WTC11 (cell line): ENCODE data around the gene RPS8. TPM values are rescaled to one million over a fixed set of nuclear protein-coding genes. Genes with fewer than 3 reads are reported as not detected.
A peak's percentile ranks its signal among the peaks of the same experiment; 100 is the strongest.
"Not testable (repeated sequence)": the region's sequence is repeated elsewhere in the genome, so short reads cannot be mapped to it uniquely, and the experiment has no call there.

ENCODE experiments used
- ATAC-seq: fragments of 200-7000 bp; cut with Tn5 transposase; 2 replicates; pipeline ENCODE4 v1.10.0; 2021; ENCODE audit warnings: mild to moderate bottlenecking, moderate library complexity
- CTCF ChIA-PET: fragments of 300-600 bp; sonication (Branson Sonifier 250); formaldehyde crosslinking; loops from one replicate; lab custom pipeline; 2021; ENCODE audit warnings: antibody characterized with exemption; lab: Charles Lee
- POLR2A ChIA-PET: fragments of 350-600 bp; sonication (Branson Sonifier 250); formaldehyde crosslinking; loops from one replicate; lab custom pipeline; 2021; ENCODE audit warnings: antibody characterized with exemption; lab: Charles Lee
- DNase-seq: peaks from one replicate; pipeline ENCODE4 v3.0.0; 2021; ENCODE audit warnings: low spot score
- H3K27ac Mint-ChIP-seq: 2 replicates; pipeline ENCODE4 v1.8.0; 2021; ENCODE audit warnings: mixed read lengths
- H3K27me3 Mint-ChIP-seq: 2 replicates; pipeline ENCODE4 v1.8.0; 2021; ENCODE audit warnings: low read depth, mild to moderate bottlenecking, moderate library complexity, mixed read lengths
- H3K36me3 Mint-ChIP-seq: 2 replicates; pipeline ENCODE4 v1.8.0; 2021; ENCODE audit warnings: mixed read lengths
- H3K4me1 Mint-ChIP-seq: 2 replicates; pipeline ENCODE4 v1.8.0; 2022; ENCODE audit warnings: mixed read lengths
- H3K4me3 Mint-ChIP-seq: 2 replicates; pipeline ENCODE4 v1.8.0; 2021; ENCODE audit warnings: mild to moderate bottlenecking, moderate library complexity, mixed read lengths
- H3K9me3 Mint-ChIP-seq: 2 replicates; pipeline ENCODE4 v1.8.0; 2021; ENCODE audit warnings: mixed read lengths
- EMX1 ChIP-seq: fragments of 250-450 bp; sonication (Bioruptor Pico); IDR thresholded peaks from 2 replicates; pipeline ENCODE4 v1.8.0; 2021; ENCODE audit warnings: mild to moderate bottlenecking
- GABPB1 ChIP-seq: sonication (generic); formaldehyde crosslinking; IDR thresholded peaks from 2 replicates; pipeline ENCODE4 v1.8.1; 2023; ENCODE audit warnings: mild to moderate bottlenecking, missing genetic modification reagents
- ZNF423 ChIP-seq: fragments of 250-450 bp; sonication (Bioruptor Pico); IDR thresholded peaks from 2 replicates; pipeline ENCODE4 v2.1.2; 2022; ENCODE audit warnings: mild to moderate bottlenecking, moderate library complexity
- total RNA-seq: library from RNA; stranded (reverse); gene quantifications from 3 replicates; pipeline ENCODE4 v1.2.3, GENCODE V29; 2021
- TF ChIP-seq, protein P1 (sequence below): fragments of 200-600 bp; IDR thresholded peaks from 2 replicates; pipeline ENCODE4 v1.8.0; 2022; ENCODE audit warnings: antibody characterized with exemption
- TF ChIP-seq, protein P2 (sequence below): sonication (generic); formaldehyde crosslinking; IDR thresholded peaks from 2 replicates; pipeline ENCODE4 v1.8.1; 2023; ENCODE audit warnings: mild to moderate bottlenecking, moderate library complexity, missing genetic modification reagents

RPS8 gene
- total RNA-seq, 1 experiment from 2014 or later, result 2,343 TPM

DNA sequence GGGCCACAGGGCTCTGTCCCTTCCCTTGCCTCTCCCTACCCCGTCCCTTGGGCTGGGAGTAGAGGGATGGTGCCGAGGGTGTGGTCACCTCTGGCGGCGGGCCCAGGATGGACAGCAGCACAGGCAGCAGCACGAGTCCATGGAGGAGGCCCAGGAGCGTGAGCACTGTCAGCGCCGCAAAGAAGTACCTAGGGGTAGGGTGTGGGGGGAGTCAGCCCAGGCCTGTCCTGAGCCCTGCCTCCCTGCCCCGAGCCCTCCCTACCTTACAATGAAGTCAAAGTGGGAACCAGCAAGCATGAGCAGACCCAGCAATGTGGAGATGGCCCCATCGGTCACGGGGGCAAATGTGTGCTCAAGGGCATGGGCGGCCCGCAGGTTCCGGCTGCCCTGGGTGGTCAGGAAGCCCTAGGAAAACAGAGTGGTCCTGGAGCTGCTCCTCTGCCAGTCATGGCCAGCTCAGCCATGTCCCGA is 47.7 kb downstream of the RPS8 start (continued):
- TF ChIP-seq, protein P1, sequence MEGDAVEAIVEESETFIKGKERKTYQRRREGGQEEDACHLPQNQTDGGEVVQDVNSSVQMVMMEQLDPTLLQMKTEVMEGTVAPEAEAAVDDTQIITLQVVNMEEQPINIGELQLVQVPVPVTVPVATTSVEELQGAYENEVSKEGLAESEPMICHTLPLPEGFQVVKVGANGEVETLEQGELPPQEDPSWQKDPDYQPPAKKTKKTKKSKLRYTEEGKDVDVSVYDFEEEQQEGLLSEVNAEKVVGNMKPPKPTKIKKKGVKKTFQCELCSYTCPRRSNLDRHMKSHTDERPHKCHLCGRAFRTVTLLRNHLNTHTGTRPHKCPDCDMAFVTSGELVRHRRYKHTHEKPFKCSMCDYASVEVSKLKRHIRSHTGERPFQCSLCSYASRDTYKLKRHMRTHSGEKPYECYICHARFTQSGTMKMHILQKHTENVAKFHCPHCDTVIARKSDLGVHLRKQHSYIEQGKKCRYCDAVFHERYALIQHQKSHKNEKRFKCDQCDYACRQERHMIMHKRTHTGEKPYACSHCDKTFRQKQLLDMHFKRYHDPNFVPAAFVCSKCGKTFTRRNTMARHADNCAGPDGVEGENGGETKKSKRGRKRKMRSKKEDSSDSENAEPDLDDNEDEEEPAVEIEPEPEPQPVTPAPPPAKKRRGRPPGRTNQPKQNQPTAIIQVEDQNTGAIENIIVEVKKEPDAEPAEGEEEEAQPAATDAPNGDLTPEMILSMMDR, result no peak

DNA sequence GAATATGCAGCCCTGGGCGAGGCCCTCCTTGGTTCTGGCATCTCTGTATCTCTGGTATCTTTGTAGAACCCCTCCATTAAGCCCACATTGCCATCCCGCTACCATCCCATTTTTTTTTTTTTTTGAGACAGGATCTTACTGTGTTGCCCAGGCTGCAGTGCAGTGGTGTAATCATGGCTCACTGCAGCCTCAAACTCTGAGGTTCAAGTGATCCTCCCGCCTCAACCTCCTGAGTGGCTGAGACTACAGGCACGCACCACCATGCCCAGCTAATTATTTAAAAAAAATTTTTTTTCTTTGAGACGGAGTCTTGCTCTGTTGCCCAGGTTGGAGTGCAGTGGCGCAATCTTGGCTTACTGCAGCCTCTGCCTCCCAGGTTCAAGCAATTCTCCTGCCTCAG is 49.1 kb downstream of the RPS8 start:
- CTCF ChIA-PET, result interaction anchor here (1.1 kb wide), 1 partner anchor 40 kb away, joined by 3 read pairs; no protein-coding TSS in a partner anchor
- H3K4me3 Mint-ChIP-seq, H3K36me3 Mint-ChIP-seq, H3K27ac Mint-ChIP-seq, ATAC-seq, H3K9me3 Mint-ChIP-seq, DNase-seq, POLR2A ChIA-PET, H3K27me3 Mint-ChIP-seq: not testable (repeated sequence)
- H3K4me1 Mint-ChIP-seq, result peaks cover 13% of the 10 kb centered on the region

DNA sequence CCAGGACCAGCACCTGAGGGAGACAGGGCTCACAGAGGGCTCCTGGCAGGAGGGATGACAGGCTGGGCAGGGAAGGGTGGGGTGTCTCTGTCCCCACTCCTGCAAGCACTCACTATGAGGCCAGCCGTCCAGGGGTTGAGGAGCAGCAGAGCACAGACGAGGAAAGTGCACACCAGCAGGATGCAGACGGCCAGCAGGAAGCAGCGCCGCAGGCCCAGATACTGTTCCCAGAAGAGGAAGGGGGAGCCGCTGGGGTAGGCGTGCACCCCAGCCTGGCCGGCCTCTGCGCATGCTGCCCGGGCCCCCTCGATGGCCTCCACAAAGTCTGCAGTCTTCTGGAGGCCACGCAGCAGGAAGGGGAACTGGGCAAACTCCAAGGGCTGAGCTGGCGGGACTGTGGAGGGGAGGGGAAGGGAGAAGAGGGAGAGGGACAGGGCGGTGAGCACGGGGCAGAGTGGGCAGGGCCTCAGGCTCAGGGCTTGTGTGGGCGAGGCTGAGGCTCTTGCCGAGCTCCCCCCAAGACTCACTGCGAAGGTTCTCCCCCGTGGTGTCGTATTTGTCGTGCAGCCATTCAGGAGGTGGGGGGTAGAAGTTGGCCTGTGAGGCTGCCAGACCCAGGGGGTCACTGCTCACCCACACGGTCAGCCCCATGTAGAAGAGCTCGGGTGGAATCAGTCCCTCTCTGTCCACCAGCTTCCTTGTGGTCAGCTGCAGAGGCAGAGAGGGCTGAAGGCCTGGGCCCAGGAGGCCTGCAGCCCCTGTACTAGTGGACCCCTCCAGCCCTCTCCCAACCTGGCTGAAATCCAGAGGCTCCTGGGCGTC is 51.2 kb downstream of the RPS8 start:
- Mint-ChIP-seq H3K27me3 (no peaks in the 10 kb centered on the region), H3K4me1 (peaks cover 8% of the 10 kb centered on the region), H3K36me3 (no peaks in the 10 kb centered on the region), H3K9me3 (no peaks in the 10 kb centered on the region), H3K27ac (no peak overlapping the region), H3K4me3 (no peak overlapping the region)
- ATAC-seq (peak; percentile 20), DNase-seq (no peak)
- ChIA-PET POLR2A (interaction anchor here (1.5 kb wide), 1 partner anchor 13 kb away, joined by 3 read pairs; no protein-coding TSS in a partner anchor), CTCF (interaction anchor here (0.8 to 3.6 kb wide), 15 partner anchors 9 to 474 kb away, joined by 3 to 15 read pairs (median 4); partner anchors contain the start of genes BTBD19, EIF2B3, PTCH2 and RNU5D-1)
- TF ChIP-seq GABPB1 (CRISPR knock-in tag), result peak; percentile 59; the same call in 1 of the 2 replicates
- TF ChIP-seq ZNF423, result no peak

DNA sequence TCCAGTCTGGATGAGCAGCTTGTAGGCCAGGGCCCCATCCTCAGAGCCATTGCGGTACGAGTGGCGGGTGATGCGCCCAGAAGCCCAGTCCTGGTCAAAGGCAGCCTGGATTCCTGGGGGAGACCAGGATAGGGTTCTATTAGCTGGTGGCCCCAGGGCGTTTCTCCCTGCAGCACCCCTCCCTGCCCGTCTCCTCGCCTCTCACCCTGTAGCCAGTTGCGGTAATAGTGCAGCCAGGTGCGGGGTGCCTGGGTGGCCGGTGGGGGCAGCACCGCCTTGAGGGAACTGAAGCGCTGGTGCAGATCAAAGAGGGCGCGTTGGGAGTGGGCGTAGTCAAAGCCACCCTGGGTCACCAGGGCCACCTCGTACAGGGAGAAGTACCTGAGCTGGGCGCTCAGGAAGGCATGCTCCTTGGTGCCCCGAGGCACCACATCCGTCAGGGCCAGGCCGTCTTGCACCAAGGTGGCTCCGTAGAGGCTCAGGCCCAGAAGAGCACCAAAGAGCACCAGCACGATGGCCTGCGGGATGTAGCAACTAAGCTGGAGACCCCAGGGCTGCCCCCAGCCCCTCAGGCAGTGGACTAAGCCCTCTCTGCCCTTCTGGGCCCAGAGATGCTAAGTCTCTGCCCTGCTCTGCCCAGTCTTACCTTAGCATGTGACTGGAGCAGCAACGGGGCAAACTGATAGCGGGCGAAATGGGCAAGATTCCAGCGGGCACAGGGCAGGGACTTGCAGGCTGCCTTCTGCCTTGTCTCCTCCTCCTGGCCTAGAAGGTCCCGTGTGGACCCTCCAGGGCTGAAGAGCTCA is 52.1 kb downstream of the RPS8 start:
- Mint-ChIP-seq H3K4me3 (no peak overlapping the region), H3K4me1 (peaks cover 13% of the 10 kb centered on the region), H3K36me3 (no peaks in the 10 kb centered on the region), H3K27me3 (no peaks in the 10 kb centered on the region), H3K9me3 (no peaks in the 10 kb centered on the region), H3K27ac (no peak overlapping the region)
- ChIA-PET CTCF (interaction anchor here (0.8 to 3.6 kb wide), 15 partner anchors 8 to 473 kb away, joined by 3 to 15 read pairs (median 4); partner anchors contain the start of genes BTBD19, EIF2B3, PTCH2 and RNU5D-1), POLR2A (interaction anchor here (0.6 to 1.5 kb wide), 2 partner anchors 14 to 184 kb away, joined by 3 read pairs; partner anchors contain the start of gene HECTD3)
- ATAC-seq (peak; percentile 73), DNase-seq (peak; percentile 68)
- TF ChIP-seq EMX1 (CRISPR knock-in tag) (no peak), GABPB1 (CRISPR knock-in tag) (0 out of 2 replicates have a peak, but pooled peaks have one; percentile 53)
- TF ChIP-seq, protein P2, sequence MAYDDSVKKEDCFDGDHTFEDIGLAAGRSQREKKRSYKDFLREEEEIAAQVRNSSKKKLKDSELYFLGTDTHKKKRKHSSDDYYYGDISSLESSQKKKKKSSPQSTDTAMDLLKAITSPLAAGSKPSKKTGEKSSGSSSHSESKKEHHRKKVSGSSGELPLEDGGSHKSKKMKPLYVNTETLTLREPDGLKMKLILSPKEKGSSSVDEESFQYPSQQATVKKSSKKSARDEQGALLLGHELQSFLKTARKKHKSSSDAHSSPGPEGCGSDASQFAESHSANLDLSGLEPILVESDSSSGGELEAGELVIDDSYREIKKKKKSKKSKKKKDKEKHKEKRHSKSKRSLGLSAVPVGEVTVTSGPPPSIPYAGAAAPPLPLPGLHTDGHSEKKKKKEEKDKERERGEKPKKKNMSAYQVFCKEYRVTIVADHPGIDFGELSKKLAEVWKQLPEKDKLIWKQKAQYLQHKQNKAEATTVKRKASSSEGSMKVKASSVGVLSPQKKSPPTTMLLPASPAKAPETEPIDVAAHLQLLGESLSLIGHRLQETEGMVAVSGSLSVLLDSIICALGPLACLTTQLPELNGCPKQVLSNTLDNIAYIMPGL (CRISPR knock-in tag), result no peak
- TF ChIP-seq, protein P1, result peak; percentile 29; the same call in 1 of the 2 replicates
